Cardiac muscle cell (in vitro differentiated cells and primary cell): ENCODE measurements around the gene BCL6. TPM values are rescaled to one million over a fixed set of nuclear protein-coding genes. Genes with fewer than 3 reads are reported as not detected.

Experiments
- DNase-seq, 2 donors: peaks; one replicate each; pipeline versions ENCODE4 v3.0.0 to v3.0.0-alpha.2; 2010 to 2017; ENCODE audit warnings: low read depth in 1 of 2, low spot score in 1 of 2
- H3K27ac ChIP-seq: fragments of 200-600 bp; sonication (generic); 2 replicates; pipeline ENCODE4 v1.5.1; 2016
- H3K27me3 ChIP-seq: fragments of 200-600 bp; sonication (generic); 2 replicates; pipeline ENCODE4 v1.6.0; 2016; ENCODE audit warnings: control low read depth
- H3K36me3 ChIP-seq: fragments of 200-600 bp; sonication (generic); 2 replicates; pipeline ENCODE4 v1.5.1; 2016; ENCODE audit warnings: control low read depth
- H3K4me1 ChIP-seq: fragments of 200-600 bp; sonication (generic); 2 replicates; pipeline ENCODE4 v1.8.1; 2017; ENCODE audit warnings: low read depth, mild to moderate bottlenecking, mixed run types
- H3K4me3 ChIP-seq: fragments of 200-600 bp; sonication (generic); 2 replicates; pipeline ENCODE4 v1.5.1; 2016; ENCODE audit warnings: mild to moderate bottlenecking
- H3K9me3 ChIP-seq: fragments of 200-600 bp; sonication (generic); 2 replicates; pipeline ENCODE4 v1.5.1; 2017; ENCODE audit warnings: low read depth, mild to moderate bottlenecking, control low read depth
- CTCF ChIP-seq: IDR thresholded peaks from 2 replicates; pipeline ENCODE4 v1.5.1; 2012; ENCODE audit warnings: low read depth, mild to moderate bottlenecking, low read length
- polyA plus RNA-seq: library from polyadenylated mRNA; unstranded; fragments of >200 nt; fragmentation: Nextera tagmentation; extraction: Ambion mirVana; gene quantifications from 2 replicates; pipeline ENCODE4 v1.2.1, GENCODE V29; 2016
- total RNA-seq: library from RNA; depleted of rRNA; stranded (reverse); fragments of >200 nt; gene quantifications from 2 replicates; pipeline ENCODE4 v1.2.3, GENCODE V29; 2016

BCL6 gene
- total and polyA plus RNA-seq, 2 experiments from 2014 or later: 4.9 to 12.7 TPM

- no peaks in the 10 kb centered on the region for H3K9me3 ChIP-seq
- TF ChIP-seq CTCF: peak; percentile 98
These were observed 5.5 kb downstream of the BCL6 start for GRCh38 chr3:187739561-187740332.

GRCh38 chr3:187739094-187739560, 6.1 kb downstream of the BCL6 start:
- Histone ChIP-seq H3K4me3 (peak overlapping the region; percentile 37), H3K9me3 (no peaks in the 10 kb centered on the region), H3K4me1 (peaks cover 11% of the 10 kb centered on the region), H3K36me3 (no peaks in the 10 kb centered on the region), H3K27me3 (no peaks in the 10 kb centered on the region), H3K27ac (no peak overlapping the region)
- no peak for TF ChIP-seq CTCF
- DNase-seq: no peak

More at GRCh38 chr3:187739561-187740332, 5.5 kb downstream of the BCL6 start:
- peak; percentile 79 to 96 for DNase-seq
- no peaks in the 10 kb centered on the region for H3K36me3 ChIP-seq
- H3K27me3 ChIP-seq: no peaks in the 10 kb centered on the region
- H3K4me3 ChIP-seq: peak overlapping the region; percentile 37
- H3K27ac ChIP-seq: no peak overlapping the region
- H3K4me1 ChIP-seq: peaks cover 11% of the 10 kb centered on the region

GRCh38 chr3:187738331-187739093, 6.8 kb downstream of the BCL6 start:
- Histone ChIP-seq H3K27me3 (no peaks in the 10 kb centered on the region), H3K4me1 (peaks cover 11% of the 10 kb centered on the region), H3K36me3 (no peaks in the 10 kb centered on the region), H3K9me3 (no peaks in the 10 kb centered on the region), H3K27ac (peak overlapping the region; percentile 52), H3K4me3 (peak overlapping the region; percentile 37)
- DNase-seq: peak; percentile 94 to 96
- peak; percentile 81 for TF ChIP-seq CTCF

GRCh38 chr3:187738071-187738330, 7.3 kb downstream of the BCL6 start:
- Histone ChIP-seq H3K27ac (no peak overlapping the region), H3K4me3 (peak overlapping the region; percentile 37), H3K9me3 (no peaks in the 10 kb centered on the region), H3K4me1 (peaks cover 10% of the 10 kb centered on the region), H3K27me3 (no peaks in the 10 kb centered on the region), H3K36me3 (no peaks in the 10 kb centered on the region)
- no peak for DNase-seq
- TF ChIP-seq CTCF: no peak

GRCh38 chr3:187737368-187738070, 7.7 kb downstream of the BCL6 start:
- Histone ChIP-seq H3K4me3 (peak overlapping the region; percentile 37), H3K27me3 (no peaks in the 10 kb centered on the region), H3K27ac (no peak overlapping the region), H3K4me1 (peaks cover 6% of the 10 kb centered on the region), H3K9me3 (no peaks in the 10 kb centered on the region), H3K36me3 (no peaks in the 10 kb centered on the region)
- TF ChIP-seq CTCF: no peak
- DNase-seq: peak; percentile 49 to 85
